ENCODE data around the gene TAF8.
A peak's percentile ranks its signal among the peaks of the same experiment; 100 is the strongest.

TAF8 gene

GRCh38 chr6:42099340-42100028, 49.2 kb downstream of the TAF8 start:
- DNase-seq (ENCODE audit: low spot score), result peak; percentile 18

GRCh38 chr6:42100029-42100901, 49.9 kb downstream of the TAF8 start:
- DNase-seq (ENCODE audit: low spot score), result no peak

GRCh38 chr6:42101186-42101657, 50.9 kb downstream of the TAF8 start:
- DNase-seq (ENCODE audit: low spot score), result no peak

GRCh38 chr6:42103216-42103615, 52.9 kb downstream of the TAF8 start:
- no peak for DNase-seq (ENCODE audit: low spot score)

GRCh38 chr6:42103753-42104094, 53.4 kb downstream of the TAF8 start:
- DNase-seq (ENCODE audit: low spot score), result no peak

GRCh38 chr6:42104095-42104803, 53.9 kb downstream of the TAF8 start:
- DNase-seq (ENCODE audit: low spot score), result no peak

GRCh38 chr6:42104804-42105125, 54.4 kb downstream of the TAF8 start:
- DNase-seq (ENCODE audit: low spot score), result no peak

GRCh38 chr6:42105156-42105648, 54.9 kb downstream of the TAF8 start:
- DNase-seq (ENCODE audit: low spot score), result no peak

- DNase-seq (ENCODE audit: low spot score), result no peak
Measured at GRCh38 chr6:42105709-42106108, 55.4 kb downstream of the TAF8 start.

GRCh38 chr6:42106112-42107023, 56.0 kb downstream of the TAF8 start:
- no peak for DNase-seq (ENCODE audit: low spot score)

- no peak for DNase-seq (ENCODE audit: low spot score)
Measured at GRCh38 chr6:42108071-42108470, 57.7 kb downstream of the TAF8 start.

GRCh38 chr6:42110683-42111082, 60.4 kb downstream of the TAF8 start:
- no peak for DNase-seq (ENCODE audit: low spot score)

GRCh38 chr6:42112351-42112750, 62.0 kb downstream of the TAF8 start:
- no peak for DNase-seq (ENCODE audit: low spot score)

- DNase-seq (ENCODE audit: low spot score), result no peak
Measured at GRCh38 chr6:42113936-42114636, 63.8 kb downstream of the TAF8 start.

GRCh38 chr6:42117843-42118161, 67.5 kb downstream of the TAF8 start:
- no peak for DNase-seq (ENCODE audit: low spot score)

- no peak for DNase-seq (ENCODE audit: low spot score)
Measured at GRCh38 chr6:42118162-42119001, 68.1 kb downstream of the TAF8 start.

- DNase-seq (ENCODE audit: low spot score), result no peak
Measured at GRCh38 chr6:42120895-42121865, 70.9 kb downstream of the TAF8 start.

- DNase-seq (ENCODE audit: low spot score), result no peak
Measured at GRCh38 chr6:42123379-42124103, 73.2 kb downstream of the TAF8 start.

Measured in RKO (cell line).